Inflammatory macrophage treated with lipopolysaccharide for 1 hour (primary cell): ENCODE results near the gene PRXL2C.

ENCODE experiments used
- DNase-seq, 2 donors: peaks; one replicate each; pipeline ENCODE4 v3.0.0-alpha.2; 2020 to 2022

Gene PRXL2C

DNA sequence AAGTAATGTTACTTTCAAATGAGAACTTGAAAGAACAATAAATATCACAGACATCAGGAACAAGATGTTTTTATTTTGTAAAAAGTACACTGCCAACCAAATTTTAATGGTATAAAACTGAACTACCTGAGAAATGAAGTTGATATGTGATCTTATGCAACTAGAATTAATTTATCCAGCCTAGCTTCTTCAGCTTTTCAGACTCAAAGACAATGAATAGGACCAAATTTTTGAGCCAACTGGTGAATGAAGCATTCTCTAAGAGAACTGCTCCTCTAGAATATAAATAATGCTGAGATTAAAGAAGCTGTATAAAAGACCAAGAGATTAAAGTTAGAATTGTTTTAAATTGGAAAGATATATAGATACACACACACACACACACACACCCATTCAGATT, 45.4 kb downstream of the PRXL2C start:
- no peak for DNase-seq

DNA sequence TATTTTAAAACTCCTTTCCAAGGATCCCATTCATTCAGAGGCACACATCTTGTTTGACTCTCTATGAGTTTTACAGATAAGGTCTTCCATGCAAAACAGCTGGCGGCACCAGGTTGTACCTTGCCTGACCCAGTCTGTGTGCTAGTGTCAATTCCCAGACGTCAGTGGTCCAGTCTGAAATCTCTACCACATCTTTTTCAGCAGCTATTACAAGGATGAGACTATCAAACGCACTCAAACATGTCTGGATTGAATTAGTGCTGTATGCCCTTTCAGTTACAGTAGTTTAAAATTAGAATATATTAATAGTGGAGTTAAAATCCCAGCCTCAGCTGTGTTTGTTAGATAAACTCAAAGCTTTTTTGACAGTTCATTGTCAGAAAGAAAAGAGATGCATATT, 47.1 kb downstream of the PRXL2C start:
- DNase-seq: no peak

- no peak for DNase-seq
Observed at GRCh38 chr9:96605328-96605727, 49.8 kb downstream of the PRXL2C start.

- DNase-seq: no peak
Observed at GRCh38 chr9:96604004-96604319, 51.2 kb downstream of the PRXL2C start.

DNA sequence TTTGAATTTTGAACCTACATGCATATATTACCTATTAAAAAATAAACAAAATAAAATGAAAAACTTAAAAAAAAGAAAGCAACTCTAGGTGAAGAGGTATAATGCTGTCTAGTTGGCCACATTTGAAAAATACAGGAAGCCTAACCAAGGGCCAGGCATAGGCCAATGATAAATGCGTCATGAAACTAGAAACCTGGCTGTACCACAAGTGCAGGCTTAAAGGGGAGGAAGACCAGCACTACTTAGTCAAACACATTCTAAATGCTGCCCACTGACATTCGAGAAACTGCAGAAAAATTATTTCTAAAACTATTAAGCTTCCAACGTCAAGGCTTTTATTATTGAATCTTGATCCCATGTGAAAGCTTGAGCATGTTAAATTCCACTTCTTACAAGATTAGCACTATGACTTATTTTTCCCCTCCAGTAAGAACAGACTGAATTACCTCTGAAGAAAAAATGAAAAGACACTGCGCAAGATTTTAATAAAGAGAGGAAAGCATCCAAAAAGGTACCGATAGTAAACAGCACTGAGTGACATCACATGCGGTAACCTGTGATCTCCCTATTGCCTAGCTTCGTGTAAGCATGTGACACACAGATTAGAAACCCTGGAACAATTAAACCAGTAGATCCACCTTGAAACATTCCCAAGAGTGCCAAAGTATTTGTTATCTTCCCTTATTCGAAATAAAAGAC, 51.7 kb downstream of the PRXL2C start:
- DNase-seq: no peak

DNA sequence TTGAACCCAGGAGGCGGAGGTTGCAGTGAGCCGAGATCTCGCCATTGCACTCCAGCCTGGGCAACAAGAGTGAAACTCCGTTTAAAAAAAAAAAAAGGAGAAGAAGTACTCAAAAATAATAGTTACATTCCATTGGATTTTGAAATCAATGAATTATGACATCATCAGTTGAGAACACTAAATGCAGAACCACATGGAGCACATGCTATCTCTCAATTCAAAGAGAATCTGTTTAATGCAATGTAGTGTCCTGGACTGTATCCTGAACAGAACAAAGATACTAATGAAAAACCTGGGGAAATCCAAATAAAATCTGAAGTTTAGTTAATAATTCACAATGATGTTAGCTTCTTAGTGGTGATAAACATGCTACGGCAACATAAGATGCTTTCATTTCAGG, 55.8 kb downstream of the PRXL2C start:
- DNase-seq: peak; percentile 62 to 64

DNA sequence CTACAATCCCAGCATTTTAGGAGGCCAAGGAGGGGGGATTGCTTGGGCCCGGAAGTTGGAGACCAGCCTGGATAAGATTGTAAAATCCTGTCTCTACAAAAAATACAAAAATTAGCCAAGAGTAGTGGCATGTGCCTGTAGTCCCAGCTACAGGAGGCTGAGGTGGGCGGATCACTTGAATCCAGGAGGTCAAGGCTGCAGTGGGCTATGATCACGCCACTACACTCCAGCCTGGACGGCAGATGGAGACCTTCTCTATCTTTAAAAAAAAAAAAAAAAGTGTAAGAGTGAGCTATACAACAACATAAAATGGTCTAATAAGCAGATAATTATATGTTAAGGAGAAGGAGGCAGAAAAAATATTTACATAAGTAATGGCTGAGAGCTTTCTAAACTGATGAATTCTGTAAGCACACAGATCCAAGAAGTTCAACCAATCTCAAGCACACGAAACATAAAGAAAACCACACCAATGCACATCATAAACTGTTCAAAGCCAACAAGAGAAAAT, 58.5 kb downstream of the PRXL2C start:
- no peak for DNase-seq
